GM10248 (cell line): ENCODE data around the gene TEX12.

Source experiments
- CTCF ChIA-PET: fragments of 300-600 bp; sonication (Branson Sonifier 250); formaldehyde crosslinking; extraction: SDS; loops from one replicate; lab custom pipeline; 2021; ENCODE audit warnings: antibody characterized with exemption; lab: Yijun Ruan, JAX
- POLR2A ChIA-PET: fragments of 350-650 bp; sonication (Branson Sonifier 250); formaldehyde crosslinking; extraction: SDS; loops from one replicate; lab custom pipeline; 2020; ENCODE audit warnings: antibody characterized with exemption; lab: Yijun Ruan, JAX
- DNase-seq: peaks from one replicate; pipeline ENCODE4 v3.0.0; 2012; ENCODE audit errors: extremely low spot score
- CTCF ChIP-seq: IDR thresholded peaks from 2 replicates; pipeline ENCODE4 v1.5.1; 2012; ENCODE audit warnings: mild to moderate bottlenecking, low read depth; ENCODE audit errors: extremely low read depth, missing control alignments, control extremely low read depth

Gene TEX12

GRCh38 chr11:112216561-112217105, 49.5 kb downstream of the TEX12 start:
- ChIA-PET CTCF (interaction anchor here (1.1 to 12.0 kb wide), 3 partner anchors 12 to 1073 kb away, joined by 3 to 374 read pairs (median 4); no protein-coding TSS in a partner anchor), POLR2A (no interaction called here)
- no peak for TF ChIP-seq CTCF
- no peak for DNase-seq

- DNase-seq = peak; percentile 68
- POLR2A ChIA-PET = no interaction called here
- CTCF ChIA-PET = interaction anchor here (0.7 to 12.0 kb wide), 18 partner anchors 10 to 1070 kb away, joined by 3 to 374 read pairs (median 4); no protein-coding TSS in a partner anchor
- peak; percentile 60 for TF ChIP-seq CTCF
Measured at GRCh38 chr11:112219476-112220232, 52.5 kb downstream of the TEX12 start.

- no peak for TF ChIP-seq CTCF
- POLR2A ChIA-PET = no interaction called here
- no peak for DNase-seq
- CTCF ChIA-PET = interaction anchor here (1.0 to 12.0 kb wide), 8 partner anchors 10 to 364 kb away, joined by 3 to 374 read pairs (median 3); no protein-coding TSS in a partner anchor
Measured at GRCh38 chr11:112221274-112221835, 54.2 kb downstream of the TEX12 start.
